A549 treated with DMSO at 1 μM for 4 hours (cell line): ENCODE measurements around the gene TANGO6. TPM values are rescaled to one million over a fixed set of nuclear protein-coding genes. Genes with fewer than 3 reads are reported as not detected.

Experiments used
- total RNA-seq: library from RNA; stranded (reverse); fragments of 200-300 nt; extraction: Qiagen RNA extraction; gene quantifications from 5 replicates; pipeline ENCODE4 v1.2.3, GENCODE V29; 2022; ENCODE audit warnings: low read depth

The TANGO6 gene
- 5.0 to 8.3 TPM (median 7.1 TPM) in 5 replicates for total RNA-seq

DNA sequence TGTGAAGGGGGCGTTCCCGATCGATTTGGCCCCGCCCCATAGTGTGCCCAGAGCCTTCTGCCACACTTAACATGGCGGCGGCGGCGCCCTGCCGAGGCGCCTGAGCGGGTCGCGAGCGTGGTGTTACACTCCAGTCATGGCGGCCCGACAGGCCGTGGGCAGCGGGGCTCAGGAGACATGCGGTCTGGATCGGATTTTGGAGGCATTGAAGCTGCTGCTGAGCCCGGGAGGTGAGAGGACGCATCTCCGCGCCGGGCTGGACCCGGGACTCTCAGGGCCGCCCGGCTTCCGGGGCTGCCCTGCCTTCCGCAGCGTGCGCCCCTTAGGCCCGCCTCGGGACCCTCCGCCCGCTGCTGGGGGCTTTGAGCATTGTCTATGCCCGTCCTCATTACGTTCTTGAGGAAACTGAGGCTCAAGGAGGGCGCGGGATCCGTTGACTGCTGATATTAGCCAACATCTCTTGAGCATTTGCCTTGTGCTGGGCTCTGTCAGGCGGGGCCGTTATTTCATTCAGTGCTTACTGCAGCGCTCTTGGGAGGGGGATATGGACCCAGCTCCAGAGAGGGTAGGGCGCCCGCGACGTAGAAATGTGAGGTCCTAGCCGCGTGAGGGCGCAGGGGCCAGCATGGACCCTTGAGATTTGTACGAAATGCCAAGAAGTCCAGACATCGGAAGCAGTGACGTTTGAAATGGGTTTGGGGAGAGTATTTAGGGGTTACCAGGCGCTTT is at the start of gene TANGO6:
Gene TANGO6, plus strand, starts transcription at position 50 of the 729 bp plus-strand sequence. Its CDS starts 87 bp downstream, at position 137.

DNA sequence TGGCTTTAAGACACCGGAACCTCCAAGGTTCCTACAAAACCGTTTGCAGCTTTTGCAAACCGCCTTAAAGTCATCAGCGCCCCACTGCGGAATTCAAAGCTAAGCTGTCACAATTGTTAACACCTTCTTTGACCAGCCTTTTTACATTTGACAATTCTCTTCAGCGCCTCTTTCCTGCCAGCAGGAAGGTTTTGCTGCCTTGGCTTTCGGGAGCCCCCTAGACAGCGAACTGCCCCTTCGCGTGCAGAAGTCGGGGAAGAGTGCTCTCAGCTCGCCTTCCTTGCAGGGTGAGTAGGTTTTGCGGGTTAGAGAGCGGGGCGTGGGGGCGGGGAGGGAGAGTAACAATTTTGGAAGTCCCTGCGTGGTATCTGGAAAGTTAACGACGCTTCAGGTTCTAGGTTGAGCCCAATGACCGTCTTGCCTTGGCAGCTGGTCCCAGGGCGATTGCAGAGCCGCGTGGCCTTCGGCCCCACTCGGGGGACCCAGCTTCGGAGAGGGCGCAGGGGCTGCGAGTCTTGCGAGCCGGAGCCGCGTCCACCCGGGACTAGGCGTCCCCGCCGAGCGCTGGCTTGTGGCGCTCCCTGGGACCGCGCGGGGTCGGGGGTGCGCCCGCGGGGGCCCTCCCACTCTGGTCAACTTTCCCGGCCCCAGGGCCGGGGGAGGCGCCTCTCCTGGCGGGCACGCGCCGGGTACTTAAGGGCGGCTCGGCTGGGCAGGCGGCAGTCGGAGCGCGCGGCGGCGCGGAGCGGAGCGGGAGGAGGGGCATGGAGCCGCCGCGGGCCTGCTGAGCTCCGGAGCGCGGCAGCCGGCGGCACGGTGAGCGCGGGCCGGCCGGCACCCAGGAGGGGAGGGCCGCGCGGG is 262.4 kb downstream of the TANGO6 start, which contains the start of gene HAS3:
Gene HAS3, plus strand, starts transcription at position 153 of the 861 bp plus-strand sequence. CDS start 3,743 bp downstream, outside the sequence.

DNA sequence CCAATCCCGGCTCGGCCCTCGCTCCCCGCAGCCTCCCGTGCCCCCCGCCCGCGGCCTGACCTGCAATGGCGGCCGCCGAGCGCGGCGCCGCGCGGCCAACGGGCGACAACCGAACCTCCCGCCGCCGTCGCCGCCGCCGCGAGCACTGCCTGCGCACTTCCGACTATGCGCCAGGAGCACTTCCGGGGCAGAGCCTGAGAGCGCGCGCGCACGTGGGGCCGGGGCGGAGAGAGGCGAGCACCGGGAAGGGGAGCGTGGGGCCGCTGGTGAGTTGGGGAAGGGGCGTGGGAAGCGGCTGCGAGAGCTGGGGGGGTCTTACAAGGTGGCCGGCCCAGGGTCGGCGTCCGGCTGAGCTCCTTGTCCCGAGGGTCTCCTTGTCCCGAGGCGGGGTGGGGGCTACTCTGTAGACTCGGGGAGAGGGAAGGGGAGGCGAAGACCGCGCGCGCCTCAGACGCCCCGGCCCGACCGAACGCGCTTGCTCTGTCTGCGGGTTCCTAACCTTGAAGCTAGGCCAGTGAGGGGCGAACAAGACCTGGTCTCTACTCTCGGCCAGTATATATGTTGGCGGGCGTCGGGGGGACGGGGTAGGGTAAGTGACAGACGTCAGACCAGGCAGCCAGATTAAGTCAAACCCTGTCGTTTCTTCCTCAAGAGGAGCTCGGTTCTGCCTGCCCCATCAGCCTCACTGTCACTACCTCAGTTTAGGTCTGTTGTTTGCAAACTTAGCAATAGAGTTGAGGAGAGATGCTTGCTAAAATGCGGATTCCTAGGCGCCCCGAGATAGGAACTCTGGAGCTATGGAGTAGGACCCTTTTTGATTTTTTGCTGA is 289.3 kb downstream of the TANGO6 start, which contains the start of the genes CHTF8 and UTP4:
Gene CHTF8, minus strand, starts transcription at position 165 of the 829 bp plus-strand sequence. CDS start 11,130 bp downstream, outside the sequence.
Gene UTP4, plus strand, starts transcription at position 226 of the 829 bp plus-strand sequence. CDS start 811 bp downstream, outside the sequence.

Other genes with a start within 250 kb of the TANGO6 start
- 0.12 to 0.39 TPM (median 0.21 TPM) in 5 replicates for gene CDH3, start 198.2 kb upstream of the TANGO6 start, total RNA-seq
- gene CDH1, start 106.2 kb upstream of the TANGO6 start, total RNA-seq = 3.7 to 4.8 TPM (median 4.2 TPM) in 5 replicates